ENCODE results near the gene FBN1. TPM values are rescaled to one million over a fixed set of nuclear protein-coding genes. Genes with fewer than 3 reads are reported as not detected.

The FBN1 gene
- total and polyA plus RNA-seq, 2 of the 13 experiments (the other 11 are each of a cell fraction or from before 2014, with no cell fraction given), result 1.5 to 3.0 TPM

DNA sequence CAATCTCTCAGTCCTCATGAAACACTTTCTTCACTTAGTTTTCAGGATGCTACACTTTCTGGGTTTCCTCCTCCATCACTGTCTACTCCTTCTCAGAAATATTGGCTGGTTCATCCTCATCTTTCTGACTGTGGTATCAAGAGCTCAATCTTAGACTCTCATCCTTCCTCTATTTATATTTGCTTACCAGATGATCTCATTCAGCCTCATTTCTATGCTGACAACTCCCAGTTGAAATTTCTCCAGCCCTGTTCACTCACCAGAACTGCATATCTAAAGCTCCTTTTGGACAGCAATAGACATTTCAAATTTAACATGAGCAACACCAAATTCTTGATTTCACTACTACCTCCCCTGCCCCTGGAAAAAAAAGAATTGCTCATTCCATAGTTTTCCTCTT is 48.0 kb upstream of the FBN1 start:
- no peak for ATAC-seq
- no peaks in the 10 kb centered on the region for H3K4me1 ChIP-seq (ENCODE audit: insufficient read depth, low read length)
- H3K9me3 ChIP-seq (ENCODE audit: low read length), result no peaks in the 10 kb centered on the region
- H3K27ac ChIP-seq (ENCODE audit: extremely low read length, insufficient read depth, low read length), result no peak overlapping the region
- ChIA-PET CTCF (ENCODE audit: low intra/inter-chr PET ratio, low total read pairs) (no interaction called here), POLR2A (no interaction called here)
- intact Hi-C loops (cut with micrococcal nuclease; ENCODE audit: unreplicated experiment) (no loop called here), in situ Hi-C loops (cut with HindIII; ENCODE audit: extremely low pct_ligation_motif_present, low pct_unique_long_range_greater_than_20kb) (no loop called here)
- H4K20me1 ChIP-seq (ENCODE audit: insufficient read depth, low read length), result no peaks in the 10 kb centered on the region
- H3K9ac ChIP-seq (ENCODE audit: insufficient read depth, low read depth, low read length), result no peak overlapping the region
- H3K27me3 ChIP-seq (ENCODE audit: control insufficient read depth in 1 of 2, insufficient read depth in 2 of 2, low read length in 2 of 2), result no peaks in the 10 kb centered on the region
- no peaks in the 10 kb centered on the region for H3K79me2 ChIP-seq (ENCODE audit: insufficient read depth, low read length)
- no peak for TF ChIP-seq ARNT (IDR thresholded peaks at IDR 0.05)
- no peak for TF ChIP-seq ZNF629 (CRISPR knock-in tag; conservative IDR thresholded peaks at IDR 0.05)
- TF ChIP-seq SIN3A (IDR thresholded peaks at IDR 0.05; ENCODE audit: borderline replicate concordance, low read depth, low read length), result no peak
- no peak for TF ChIP-seq PCBP2 (optimal IDR thresholded peaks at IDR 0.05; ENCODE audit: low read depth, low read length, poor library complexity, severe bottlenecking)
- TF ChIP-seq ZNF451 (CRISPR knock-in tag; IDR thresholded peaks at IDR 0.05), result no peak
- TF ChIP-seq, protein P1, sequence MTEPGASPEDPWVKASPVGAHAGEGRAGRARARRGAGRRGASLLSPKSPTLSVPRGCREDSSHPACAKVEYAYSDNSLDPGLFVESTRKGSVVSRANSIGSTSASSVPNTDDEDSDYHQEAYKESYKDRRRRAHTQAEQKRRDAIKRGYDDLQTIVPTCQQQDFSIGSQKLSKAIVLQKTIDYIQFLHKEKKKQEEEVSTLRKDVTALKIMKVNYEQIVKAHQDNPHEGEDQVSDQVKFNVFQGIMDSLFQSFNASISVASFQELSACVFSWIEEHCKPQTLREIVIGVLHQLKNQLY (CRISPR knock-in tag; IDR thresholded peaks at IDR 0.05), result no peak
- TF ChIP-seq, protein P2, sequence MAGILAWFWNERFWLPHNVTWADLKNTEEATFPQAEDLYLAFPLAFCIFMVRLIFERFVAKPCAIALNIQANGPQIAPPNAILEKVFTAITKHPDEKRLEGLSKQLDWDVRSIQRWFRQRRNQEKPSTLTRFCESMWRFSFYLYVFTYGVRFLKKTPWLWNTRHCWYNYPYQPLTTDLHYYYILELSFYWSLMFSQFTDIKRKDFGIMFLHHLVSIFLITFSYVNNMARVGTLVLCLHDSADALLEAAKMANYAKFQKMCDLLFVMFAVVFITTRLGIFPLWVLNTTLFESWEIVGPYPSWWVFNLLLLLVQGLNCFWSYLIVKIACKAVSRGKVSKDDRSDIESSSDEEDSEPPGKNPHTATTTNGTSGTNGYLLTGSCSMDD (CRISPR knock-in tag; IDR thresholded peaks at IDR 0.05), result no peak
- TF ChIP-seq MZF1 (CRISPR knock-in tag; IDR thresholded peaks at IDR 0.05; ENCODE audit: borderline replicate concordance), result no peak
- TF ChIP-seq RFXAP (CRISPR knock-in tag; IDR thresholded peaks at IDR 0.05; ENCODE audit: borderline replicate concordance), result no peak
- no peak overlapping the region for H2AFZ ChIP-seq (ENCODE audit: low read length)
- H3K36me3 ChIP-seq (replicated peaks in 1 of 2; ENCODE audit: control insufficient read depth in 1 of 2, insufficient read depth in 2 of 2, low read length in 2 of 2), result no peaks in the 10 kb centered on the region
- no peak overlapping the region for H3K4me3 ChIP-seq (replicated peaks in 1 of 3; ENCODE audit: insufficient read depth in 1 of 3, low read depth in 2 of 3, low read length in 3 of 3)
- no TSS peak for BruUV-seq (replicated peaks)
- FAIRE-seq, result no peak
- no peak for DNase-seq (ENCODE audit: low spot score)
- no peak overlapping the region for H3K4me2 ChIP-seq (ENCODE audit: low read depth, low read length)

DNA sequence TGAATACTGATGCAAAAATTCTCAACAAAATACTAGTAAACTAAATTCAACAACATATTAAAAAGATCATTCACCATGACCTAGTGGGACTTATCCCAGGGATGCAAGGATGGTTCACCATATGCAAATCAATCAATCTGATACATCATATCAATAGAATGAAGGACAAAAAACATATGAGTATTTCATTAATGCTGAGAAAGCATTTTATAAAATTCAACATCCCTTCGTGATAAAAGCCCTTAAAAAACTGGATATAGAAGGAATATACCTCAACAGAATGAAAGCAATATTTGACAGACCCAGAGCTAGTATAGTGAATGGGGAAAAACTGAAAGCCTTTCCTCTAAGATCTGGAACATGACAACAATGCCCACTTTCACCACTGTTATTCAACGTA is 43.0 kb upstream of the FBN1 start:
- Histone ChIP-seq H3K4me1 (ENCODE audit: insufficient read depth, low read length) (peaks cover under 1% of the 10 kb centered on the region; the same call in 1 of the 2 replicates), H3K4me2 (ENCODE audit: low read depth, low read length) (no peak overlapping the region), H4K20me1 (ENCODE audit: insufficient read depth, low read length) (no peaks in the 10 kb centered on the region), H3K36me3 (replicated peaks in 1 of 2; ENCODE audit: control insufficient read depth in 1 of 2, insufficient read depth in 2 of 2, low read length in 2 of 2) (no peaks in the 10 kb centered on the region), H3K9me3 (ENCODE audit: low read length) (no peaks in the 10 kb centered on the region), H3K4me3 (replicated peaks in 1 of 3; ENCODE audit: insufficient read depth in 1 of 3, low read depth in 2 of 3, low read length in 3 of 3) (no peak overlapping the region), H3K27ac (ENCODE audit: extremely low read length, insufficient read depth, low read length) (no peak overlapping the region), H3K79me2 (ENCODE audit: insufficient read depth, low read length) (no peaks in the 10 kb centered on the region), H2AFZ (ENCODE audit: low read length) (no peak overlapping the region), H3K27me3 (ENCODE audit: control insufficient read depth in 1 of 2, insufficient read depth in 2 of 2, low read length in 2 of 2) (no peaks in the 10 kb centered on the region), H3K9ac (ENCODE audit: insufficient read depth, low read depth, low read length) (no peak overlapping the region)
- ATAC-seq (no peak), DNase-seq (ENCODE audit: low spot score) (no peak), FAIRE-seq (no peak)
- peak; percentile 60 to 82; a peak in 3 of 4 replicates for TF ChIP-seq MAFK (conservative IDR thresholded peaks at IDR 0.05 in 1 of 2, IDR thresholded peaks at IDR 0.05 in 1 of 2; ENCODE audit: low read length in 2 of 2)
- TF ChIP-seq, protein P3, sequence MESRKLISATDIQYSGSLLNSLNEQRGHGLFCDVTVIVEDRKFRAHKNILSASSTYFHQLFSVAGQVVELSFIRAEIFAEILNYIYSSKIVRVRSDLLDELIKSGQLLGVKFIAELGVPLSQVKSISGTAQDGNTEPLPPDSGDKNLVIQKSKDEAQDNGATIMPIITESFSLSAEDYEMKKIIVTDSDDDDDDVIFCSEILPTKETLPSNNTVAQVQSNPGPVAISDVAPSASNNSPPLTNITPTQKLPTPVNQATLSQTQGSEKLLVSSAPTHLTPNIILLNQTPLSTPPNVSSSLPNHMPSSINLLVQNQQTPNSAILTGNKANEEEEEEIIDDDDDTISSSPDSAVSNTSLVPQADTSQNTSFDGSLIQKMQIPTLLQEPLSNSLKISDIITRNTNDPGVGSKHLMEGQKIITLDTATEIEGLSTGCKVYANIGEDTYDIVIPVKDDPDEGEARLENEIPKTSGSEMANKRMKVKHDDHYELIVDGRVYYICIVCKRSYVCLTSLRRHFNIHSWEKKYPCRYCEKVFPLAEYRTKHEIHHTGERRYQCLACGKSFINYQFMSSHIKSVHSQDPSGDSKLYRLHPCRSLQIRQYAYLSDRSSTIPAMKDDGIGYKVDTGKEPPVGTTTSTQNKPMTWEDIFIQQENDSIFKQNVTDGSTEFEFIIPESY (CRISPR knock-in tag; IDR thresholded peaks at IDR 0.05), result no peak
- no peak for TF ChIP-seq MBNL3 (CRISPR knock-in tag; conservative IDR thresholded peaks at IDR 0.05)
- TF ChIP-seq ZNF296 (CRISPR knock-in tag; conservative IDR thresholded peaks at IDR 0.05), result no peak
- peak; percentile 65 for TF ChIP-seq MAFF (IDR thresholded peaks at IDR 0.05; ENCODE audit: low read depth, low read length)
- WGBS (ENCODE audit: low lambda C conversion rate), result 23% methylated on average over 2 of the region's 2 CpGs
- BruUV-seq (replicated peaks), result no TSS peak
- ChIA-PET CTCF (ENCODE audit: low intra/inter-chr PET ratio, low total read pairs) (no interaction called here), POLR2A (no interaction called here)
- in situ Hi-C loops (cut with HindIII; ENCODE audit: extremely low pct_ligation_motif_present, low pct_unique_long_range_greater_than_20kb), result no loop called here
- intact Hi-C loops (cut with micrococcal nuclease; ENCODE audit: unreplicated experiment), result no loop called here
